Karpas-422 (cell line): ENCODE data around the gene KATNIP. TPM values are rescaled to one million over a fixed set of nuclear protein-coding genes. Genes with fewer than 3 reads are reported as not detected.

Experiments
- DNase-seq: peaks from one replicate; pipeline ENCODE4 v3.0.0-alpha.2; 2015
- H2AFZ ChIP-seq: fragments of 200-600 bp; sonication (generic); 2 replicates; pipeline ENCODE4 v1.6.1; 2014; ENCODE audit warnings: antibody characterized with exemption, low read length, mixed read lengths
- H3K27ac ChIP-seq: fragments of 200-600 bp; sonication (generic); 2 replicates; pipeline ENCODE4 v1.5.1; 2014; ENCODE audit warnings: mild to moderate bottlenecking, low read length, moderate library complexity
- H3K27me3 ChIP-seq: fragments of 200-600 bp; sonication (generic); 2 replicates; pipeline ENCODE4 v1.6.1; 2014; ENCODE audit warnings: low read length, mixed read lengths
- H3K36me3 ChIP-seq: fragments of 200-600 bp; sonication (generic); 2 replicates; pipeline ENCODE4 v1.6.1; 2014; ENCODE audit warnings: low read length, mixed read lengths; ENCODE audit not compliant: insufficient read depth
- H3K4me1 ChIP-seq: fragments of 200-600 bp; sonication (generic); 2 replicates; pipeline ENCODE4 v1.6.1; 2014; ENCODE audit warnings: mild to moderate bottlenecking, low read length, mixed read lengths
- H3K4me2 ChIP-seq: fragments of 200-600 bp; sonication (generic); 2 replicates; pipeline ENCODE4 v1.6.1; 2014; ENCODE audit warnings: low read length, low read depth, mild to moderate bottlenecking; ENCODE audit not compliant: poor library complexity, severe bottlenecking
- H3K4me3 ChIP-seq: fragments of 200-600 bp; sonication (generic); 2 replicates; pipeline ENCODE4 v1.5.1; 2014; ENCODE audit warnings: mild to moderate bottlenecking, antibody characterized with exemption, low read length, mixed read lengths
- H3K79me2 ChIP-seq: fragments of 200-600 bp; sonication (generic); 2 replicates; pipeline ENCODE4 v1.6.1; 2014; ENCODE audit warnings: mild to moderate bottlenecking, low read length, mixed read lengths
- H3K9ac ChIP-seq: fragments of 200-600 bp; sonication (generic); 2 replicates; pipeline ENCODE4 v1.6.0; 2014; ENCODE audit warnings: low read length
- H3K9me2 ChIP-seq: fragments of 200-600 bp; sonication (generic), shearing (Covaris generic); replicated peaks from 2 replicates; pipeline ENCODE4 v1.6.0; 2014; ENCODE audit warnings: mild to moderate bottlenecking, low read length, moderate library complexity; ENCODE audit not compliant: insufficient read depth
- H3K9me3 ChIP-seq: fragments of 300-700, 200-600 bp; sonication (generic); 2 replicates; pipeline ENCODE4 v1.6.1; 2014; ENCODE audit warnings: low read length, mixed read lengths
- H4K20me1 ChIP-seq: fragments of 200-600 bp; sonication (generic); 2 replicates; pipeline ENCODE4 v1.6.1; 2014; ENCODE audit warnings: mild to moderate bottlenecking, antibody characterized with exemption, low read length, low read depth; ENCODE audit not compliant: insufficient read depth
- total RNA-seq: library from RNA; depleted of rRNA; stranded (reverse); fragments of >200 nt; shearing (Covaris generic); gene quantifications from 2 replicates; pipeline ENCODE4 v1.2.3, GENCODE V29; 2014; ENCODE audit warnings: low replicate concordance

KATNIP gene
- total RNA-seq, 1 experiment from 2014 or later = 8.5 TPM

DNA sequence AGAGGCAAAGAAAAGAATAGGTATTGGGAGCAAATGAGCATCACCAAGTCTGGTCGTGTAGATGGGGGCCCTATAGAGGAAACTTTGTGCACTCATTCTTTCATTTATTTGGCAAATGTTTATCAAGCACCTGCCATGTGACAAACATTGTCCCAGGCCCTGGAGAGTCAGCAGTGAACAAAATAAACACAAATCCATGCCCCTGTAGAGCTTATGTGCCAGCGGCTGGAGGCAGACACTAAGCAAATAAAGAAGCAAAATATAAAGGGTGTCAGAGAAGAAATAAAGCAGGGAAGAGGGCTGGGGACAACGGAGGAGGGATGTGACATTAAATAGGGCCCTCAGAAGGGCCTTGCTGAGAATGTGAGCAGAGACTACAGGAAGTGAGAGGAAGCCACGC, 45.5 kb downstream of the KATNIP start:
- no peaks in the 10 kb centered on the region for H3K27me3 ChIP-seq
- H3K4me2 ChIP-seq = no peak overlapping the region
- H3K27ac ChIP-seq = no peak overlapping the region
- H3K9me2 ChIP-seq = no peaks in the 10 kb centered on the region
- H3K9ac ChIP-seq = no peak overlapping the region
- DNase-seq = no peak
- H4K20me1 ChIP-seq = no peaks in the 10 kb centered on the region
- H3K4me1 ChIP-seq = no peaks in the 10 kb centered on the region
- H3K4me3 ChIP-seq = no peak overlapping the region
- no peaks in the 10 kb centered on the region for H3K36me3 ChIP-seq
- no peaks in the 10 kb centered on the region for H3K9me3 ChIP-seq
- no peak overlapping the region for H2AFZ ChIP-seq
- H3K79me2 ChIP-seq = no peaks in the 10 kb centered on the region; the same call in 1 of the 2 replicates

DNA sequence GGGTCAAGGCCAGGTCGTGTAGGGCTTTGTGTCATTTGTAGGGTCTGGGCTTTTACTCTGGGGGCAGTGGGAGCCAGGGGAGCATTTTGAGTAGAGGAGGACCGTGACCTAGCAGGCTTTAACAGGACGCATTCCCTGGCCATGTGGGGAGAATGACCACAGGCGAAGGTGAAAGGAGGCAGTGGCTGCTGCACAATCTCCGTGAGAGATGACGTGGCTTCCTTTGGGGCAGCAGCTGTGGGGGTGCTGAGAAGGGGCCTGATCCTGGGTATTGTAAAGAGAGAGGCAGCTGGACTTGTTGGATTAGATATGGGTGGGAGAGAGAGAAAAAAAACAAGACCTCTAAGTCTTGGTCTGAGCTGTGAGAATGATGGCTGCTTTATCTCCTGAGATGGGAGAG, 46.0 kb downstream of the KATNIP start:
- Histone ChIP-seq H3K9me2 (no peaks in the 10 kb centered on the region), H3K9ac (no peak overlapping the region), H3K4me2 (no peak overlapping the region), H3K4me3 (no peak overlapping the region), H4K20me1 (no peaks in the 10 kb centered on the region), H3K36me3 (no peaks in the 10 kb centered on the region), H3K9me3 (no peaks in the 10 kb centered on the region), H3K27me3 (no peaks in the 10 kb centered on the region), H3K4me1 (no peaks in the 10 kb centered on the region), H3K27ac (no peak overlapping the region), H2AFZ (no peak overlapping the region), H3K79me2 (no peaks in the 10 kb centered on the region)
- no peak for DNase-seq

DNA sequence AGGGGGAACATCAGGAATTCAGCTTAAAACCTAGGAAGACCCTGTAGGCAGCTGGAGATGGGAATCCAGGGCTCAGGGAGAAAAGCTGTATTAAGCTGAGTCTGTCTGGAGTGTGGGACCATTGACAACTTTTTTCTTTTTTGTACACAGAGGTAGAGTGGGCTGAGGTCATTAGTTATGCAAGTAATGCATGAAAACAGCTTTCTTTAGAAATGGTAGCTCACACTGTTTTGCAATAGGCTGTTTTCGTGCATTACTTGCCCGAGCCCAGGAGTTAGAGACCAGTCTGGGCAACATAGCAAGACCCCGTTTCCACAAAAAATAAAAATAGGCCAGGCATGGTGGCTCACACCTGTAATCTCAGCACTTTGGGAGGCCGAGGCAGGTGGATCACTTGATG, 46.5 kb downstream of the KATNIP start:
- Histone ChIP-seq H3K27ac (no peak overlapping the region), H3K9me3 (no peaks in the 10 kb centered on the region), H3K4me3 (no peak overlapping the region), H4K20me1 (no peaks in the 10 kb centered on the region), H3K9ac (no peak overlapping the region), H3K4me1 (no peaks in the 10 kb centered on the region), H3K36me3 (no peaks in the 10 kb centered on the region), H3K4me2 (no peak overlapping the region), H2AFZ (no peak overlapping the region), H3K79me2 (no peaks in the 10 kb centered on the region), H3K27me3 (no peaks in the 10 kb centered on the region), H3K9me2 (no peaks in the 10 kb centered on the region)
- no peak for DNase-seq

DNA sequence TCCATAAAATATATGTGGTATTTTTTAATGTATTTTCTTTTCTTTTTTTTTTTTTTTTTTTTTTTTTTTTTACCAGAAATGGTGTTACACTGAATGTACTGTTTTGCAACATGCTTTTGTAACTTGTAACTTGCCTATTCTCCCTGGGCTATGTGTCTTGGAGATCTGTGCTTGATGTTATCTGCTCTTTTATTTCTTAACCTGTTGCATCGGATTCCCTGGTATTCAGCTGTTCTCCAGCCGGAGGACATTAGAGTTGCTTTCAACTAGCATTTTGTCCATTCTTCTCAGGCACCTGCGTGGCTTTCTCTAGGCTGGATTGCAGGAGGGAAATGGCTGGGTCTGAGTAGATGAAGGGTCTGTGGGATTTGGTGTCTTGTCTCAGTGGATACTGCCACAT, 47.4 kb downstream of the KATNIP start:
- no peak overlapping the region for H2AFZ ChIP-seq
- H3K9me3 ChIP-seq = no peaks in the 10 kb centered on the region
- H3K9me2 ChIP-seq = no peaks in the 10 kb centered on the region
- no peaks in the 10 kb centered on the region for H3K79me2 ChIP-seq
- no peak overlapping the region for H3K9ac ChIP-seq
- no peaks in the 10 kb centered on the region for H3K4me1 ChIP-seq
- no peaks in the 10 kb centered on the region for H3K36me3 ChIP-seq
- no peak for DNase-seq
- H3K27me3 ChIP-seq = no peaks in the 10 kb centered on the region
- no peak overlapping the region for H3K27ac ChIP-seq
- no peaks in the 10 kb centered on the region for H4K20me1 ChIP-seq
- H3K4me2 ChIP-seq = no peak overlapping the region
- H3K4me3 ChIP-seq = no peak overlapping the region

DNA sequence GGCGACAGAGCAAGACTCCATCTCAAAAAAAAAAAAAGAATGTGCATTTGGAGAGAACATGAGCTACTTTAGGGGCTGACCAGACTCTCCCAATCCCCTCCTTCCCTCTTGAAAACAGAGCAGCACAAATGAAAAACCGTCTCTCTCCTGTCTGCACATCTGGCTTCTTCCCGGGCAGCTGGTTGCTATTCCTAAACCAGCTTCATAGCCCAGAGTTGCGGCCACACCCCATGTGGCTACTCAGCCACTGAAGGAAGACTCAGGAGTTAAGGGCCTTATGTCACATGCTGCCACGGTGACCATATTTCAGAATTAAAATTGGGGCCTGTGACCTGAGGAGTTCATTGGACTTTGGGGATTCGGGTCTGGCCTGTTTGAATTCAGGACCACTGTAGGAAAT, 48.3 kb downstream of the KATNIP start:
- no peaks in the 10 kb centered on the region for H3K27me3 ChIP-seq
- no peak overlapping the region for H3K9ac ChIP-seq

DNA sequence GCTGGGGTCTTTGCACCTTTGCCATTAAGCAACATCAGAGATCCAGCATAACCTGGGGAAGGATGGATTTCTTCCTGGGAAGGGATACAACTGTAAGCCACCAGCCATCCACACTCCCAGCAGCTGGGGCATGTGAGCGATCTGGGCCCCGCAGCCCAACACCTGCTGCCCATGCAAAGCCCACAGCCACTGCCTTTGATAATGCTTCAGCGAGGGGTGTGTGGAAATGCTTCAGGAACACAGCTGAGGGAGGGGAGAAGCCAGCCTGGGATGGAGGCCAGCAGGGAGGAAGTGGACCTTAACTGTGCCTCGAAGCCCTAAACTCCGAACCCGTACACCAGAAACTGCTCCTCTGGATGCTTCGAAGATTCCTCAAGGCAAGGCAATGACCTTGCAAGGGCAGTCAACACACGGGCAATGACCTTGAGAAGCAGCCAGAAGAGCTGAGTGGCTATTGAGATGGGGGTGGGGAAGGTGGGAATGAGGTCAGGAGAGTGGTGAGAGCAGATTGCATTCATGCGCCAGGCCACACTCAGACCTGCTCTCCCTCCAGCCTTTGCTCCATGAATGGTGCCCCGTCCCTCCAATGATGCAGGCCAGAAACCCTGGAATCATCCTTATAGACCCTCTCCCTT, 49.1 kb downstream of the KATNIP start:
- Histone ChIP-seq H3K9me3 (no peaks in the 10 kb centered on the region), H3K27me3 (no peaks in the 10 kb centered on the region), H3K4me2 (no peak overlapping the region), H3K79me2 (no peaks in the 10 kb centered on the region), H3K9me2 (no peaks in the 10 kb centered on the region), H3K4me3 (no peak overlapping the region), H3K4me1 (no peaks in the 10 kb centered on the region), H3K27ac (no peak overlapping the region), H3K36me3 (no peaks in the 10 kb centered on the region), H3K9ac (no peak overlapping the region), H4K20me1 (no peaks in the 10 kb centered on the region), H2AFZ (no peak overlapping the region)
- no peak for DNase-seq

More for the DNA sequence above, 48.3 kb downstream of the KATNIP start:
- no peak for DNase-seq
- H3K36me3 ChIP-seq = no peaks in the 10 kb centered on the region
- H2AFZ ChIP-seq = no peak overlapping the region
- no peak overlapping the region for H3K4me3 ChIP-seq
- H3K4me1 ChIP-seq = no peaks in the 10 kb centered on the region
- H3K9me3 ChIP-seq = no peaks in the 10 kb centered on the region
- H3K4me2 ChIP-seq = no peak overlapping the region
- H3K9me2 ChIP-seq = no peaks in the 10 kb centered on the region
- no peaks in the 10 kb centered on the region for H3K79me2 ChIP-seq
- no peaks in the 10 kb centered on the region for H4K20me1 ChIP-seq
- H3K27ac ChIP-seq = no peak overlapping the region

DNA sequence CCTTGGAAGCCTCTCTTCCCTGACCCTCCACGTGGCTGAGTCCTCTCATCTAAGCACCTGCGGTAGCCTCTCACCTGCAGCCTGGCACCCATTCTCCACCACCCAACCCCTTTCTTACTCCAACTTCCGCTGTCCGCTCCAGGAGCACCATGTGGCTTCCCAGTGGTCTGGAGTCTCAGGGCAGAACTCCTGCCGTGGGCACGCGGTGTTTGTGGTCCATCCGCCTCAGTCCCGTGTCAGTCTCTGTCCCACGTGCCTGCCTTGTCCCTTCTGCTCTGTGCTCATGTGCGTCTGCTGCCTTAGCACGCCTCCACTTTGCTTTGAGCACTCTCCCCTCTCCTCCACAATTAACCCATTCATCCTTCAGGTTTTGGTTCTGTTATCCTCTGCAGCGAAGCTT, 49.7 kb downstream of the KATNIP start:
- Histone ChIP-seq H3K27me3 (no peaks in the 10 kb centered on the region), H3K9me2 (no peaks in the 10 kb centered on the region), H3K9ac (no peak overlapping the region), H3K27ac (no peak overlapping the region), H3K79me2 (no peaks in the 10 kb centered on the region), H2AFZ (no peak overlapping the region), H3K9me3 (no peaks in the 10 kb centered on the region), H3K4me3 (no peak overlapping the region), H3K4me2 (no peak overlapping the region), H3K4me1 (no peaks in the 10 kb centered on the region), H3K36me3 (no peaks in the 10 kb centered on the region), H4K20me1 (no peaks in the 10 kb centered on the region)
- no peak for DNase-seq
